Measurements from ENCODE around the gene HEATR5A. TPM values are rescaled to one million over a fixed set of nuclear protein-coding genes. Genes with fewer than 3 reads are reported as not detected.
A peak's percentile ranks its signal among the peaks of the same experiment; 100 is the strongest.

The HEATR5A gene
- total and polyA plus RNA-seq, 2 of the 13 experiments (the other 11 are each of a cell fraction or from before 2014, with no cell fraction given): 36.4 to 105 TPM

- TF ChIP-seq, protein P1, sequence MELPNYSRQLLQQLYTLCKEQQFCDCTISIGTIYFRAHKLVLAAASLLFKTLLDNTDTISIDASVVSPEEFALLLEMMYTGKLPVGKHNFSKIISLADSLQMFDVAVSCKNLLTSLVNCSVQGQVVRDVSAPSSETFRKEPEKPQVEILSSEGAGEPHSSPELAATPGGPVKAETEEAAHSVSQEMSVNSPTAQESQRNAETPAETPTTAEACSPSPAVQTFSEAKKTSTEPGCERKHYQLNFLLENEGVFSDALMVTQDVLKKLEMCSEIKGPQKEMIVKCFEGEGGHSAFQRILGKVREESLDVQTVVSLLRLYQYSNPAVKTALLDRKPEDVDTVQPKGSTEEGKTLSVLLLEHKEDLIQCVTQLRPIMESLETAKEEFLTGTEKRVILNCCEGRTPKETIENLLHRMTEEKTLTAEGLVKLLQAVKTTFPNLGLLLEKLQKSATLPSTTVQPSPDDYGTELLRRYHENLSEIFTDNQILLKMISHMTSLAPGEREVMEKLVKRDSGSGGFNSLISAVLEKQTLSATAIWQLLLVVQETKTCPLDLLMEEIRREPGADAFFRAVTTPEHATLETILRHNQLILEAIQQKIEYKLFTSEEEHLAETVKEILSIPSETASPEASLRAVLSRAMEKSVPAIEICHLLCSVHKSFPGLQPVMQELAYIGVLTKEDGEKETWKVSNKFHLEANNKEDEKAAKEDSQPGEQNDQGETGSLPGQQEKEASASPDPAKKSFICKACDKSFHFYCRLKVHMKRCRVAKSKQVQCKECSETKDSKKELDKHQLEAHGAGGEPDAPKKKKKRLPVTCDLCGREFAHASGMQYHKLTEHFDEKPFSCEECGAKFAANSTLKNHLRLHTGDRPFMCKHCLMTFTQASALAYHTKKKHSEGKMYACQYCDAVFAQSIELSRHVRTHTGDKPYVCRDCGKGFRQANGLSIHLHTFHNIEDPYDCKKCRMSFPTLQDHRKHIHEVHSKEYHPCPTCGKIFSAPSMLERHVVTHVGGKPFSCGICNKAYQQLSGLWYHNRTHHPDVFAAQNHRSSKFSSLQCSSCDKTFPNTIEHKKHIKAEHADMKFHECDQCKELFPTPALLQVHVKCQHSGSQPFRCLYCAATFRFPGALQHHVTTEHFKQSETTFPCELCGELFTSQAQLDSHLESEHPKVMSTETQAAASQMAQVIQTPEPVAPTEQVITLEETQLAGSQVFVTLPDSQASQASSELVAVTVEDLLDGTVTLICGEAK (IDR thresholded peaks at IDR 0.05): no peak
- TF ChIP-seq, protein P1 (CRISPR knock-in tag; IDR thresholded peaks at IDR 0.05): peak; percentile 14; the same call in 1 of the 2 replicates
- TF ChIP-seq AGO2 (optimal IDR thresholded peaks at IDR 0.05; ENCODE audit: low read depth, low read length) (no peak), MTERF4 (CRISPR knock-in tag; IDR thresholded peaks at IDR 0.05) (no peak), CBX5 (CRISPR knock-in tag; IDR thresholded peaks at IDR 0.05; ENCODE audit: borderline replicate concordance) (no peak), ZNF207 (IDR thresholded peaks at IDR 0.05; ENCODE audit: borderline replicate concordance) (no peak), CSRNP2 (CRISPR knock-in tag; conservative IDR thresholded peaks at IDR 0.05; ENCODE audit: low read depth) (no peak), MXD4 (CRISPR knock-in tag; IDR thresholded peaks at IDR 0.05) (0 out of 2 replicates have a peak, but pooled peaks have one; percentile 37), SRF (IDR thresholded peaks at IDR 0.05; ENCODE audit: low read depth, low read length) (no peak), ARID2 (CRISPR knock-in tag; IDR thresholded peaks at IDR 0.05; ENCODE audit: borderline replicate concordance) (no peak), RELA (CRISPR knock-in tag; IDR thresholded peaks at IDR 0.05) (0 out of 2 replicates have a peak, but pooled peaks have one; percentile 33), PITX1 (CRISPR knock-in tag; IDR thresholded peaks at IDR 0.05) (no peak), ZEB1 (IDR thresholded peaks at IDR 0.05; ENCODE audit: insufficient replicate concordance, low read depth) (no peak), RAD21 (CRISPR knock-in tag; IDR thresholded peaks at IDR 0.05) (no peak), ZUFSP (CRISPR knock-in tag; IDR thresholded peaks at IDR 0.05; ENCODE audit: borderline replicate concordance) (no peak)
Measured at GRCh38 chr14:31256534-31257243, 163.7 kb downstream of the HEATR5A start (continued).
